Erythroblast (primary cell): ENCODE results near the gene PML.
"Not testable (repeated sequence)": the region's sequence is repeated elsewhere in the genome, so short reads cannot be mapped to it uniquely, and the experiment has no call there.

Experiments
- GATA1 ChIP-seq: IDR thresholded peaks from 2 replicates; pipeline ENCODE4 v1.6.1; 2011; ENCODE audit warnings: low read depth, mild to moderate bottlenecking, control low read depth, low read length, moderate library complexity
- POLR2A ChIP-seq: IDR thresholded peaks from 2 replicates; pipeline ENCODE4 v1.6.1; 2011; ENCODE audit warnings: mild to moderate bottlenecking, low read length

DNA sequence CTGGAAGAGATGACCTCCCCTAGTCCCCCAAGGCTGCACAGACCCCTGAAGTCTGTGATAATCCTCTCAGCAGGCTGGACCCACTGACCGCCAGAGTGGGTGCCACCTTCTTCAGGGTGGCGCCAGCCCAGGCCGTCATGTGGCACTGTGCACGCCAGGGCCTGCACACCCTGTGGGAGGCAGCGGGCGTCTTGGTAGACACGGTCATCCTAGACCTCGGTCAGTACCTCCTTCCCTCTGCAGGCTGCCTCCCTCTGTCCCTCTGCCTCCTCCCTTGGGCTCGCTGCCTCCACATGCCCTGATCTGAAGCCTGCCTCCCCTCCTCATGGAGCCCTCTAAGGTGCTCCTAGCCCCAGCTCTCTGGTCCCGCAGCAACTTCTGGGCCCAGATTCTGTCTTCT lies 101.1 kb downstream of the PML start:
- TF ChIP-seq GATA1, POLR2A: not testable (repeated sequence)
